OCI-LY1 (cell line): Measurements from ENCODE around the gene NELFA.
"Not testable (repeated sequence)": the region's sequence is repeated elsewhere in the genome, so short reads cannot be mapped to it uniquely, and the experiment has no call there.

ENCODE experiments used
- H2AFZ ChIP-seq: fragments of 200-600 bp; sonication (generic), shearing (Covaris generic); 2 replicates; pipeline ENCODE4 v1.6.0; 2014; ENCODE audit warnings: antibody characterized with exemption, mild to moderate bottlenecking, low read length
- H3F3A ChIP-seq: fragments of 200-600 bp; sonication (generic), shearing (Covaris generic); 2 replicates; pipeline ENCODE4 v1.6.0; 2014; ENCODE audit warnings: mild to moderate bottlenecking, antibody characterized with exemption, low read length, moderate library complexity; ENCODE audit not compliant: insufficient read depth
- H3K27ac ChIP-seq: fragments of 200-600 bp; sonication (generic); 2 replicates; pipeline ENCODE4 v1.5.1; 2014; ENCODE audit warnings: low read length, mixed run types, mild to moderate bottlenecking, low read depth; ENCODE audit not compliant: poor library complexity, severe bottlenecking
- H3K27me3 ChIP-seq: fragments of 200-600 bp; sonication (generic); 2 replicates; pipeline ENCODE4 v1.6.0; 2014; ENCODE audit warnings: antibody characterized with exemption, mild to moderate bottlenecking, low read length, moderate library complexity; ENCODE audit not compliant: insufficient read depth
- H3K36me3 ChIP-seq: fragments of 200-600 bp; sonication (generic); 2 replicates; pipeline ENCODE4 v1.6.1; 2014; ENCODE audit warnings: mild to moderate bottlenecking, antibody characterized with exemption, low read length, moderate library complexity, mixed read lengths; ENCODE audit not compliant: insufficient read depth
- H3K4me1 ChIP-seq: fragments of 200-600 bp; sonication (generic); 2 replicates; pipeline ENCODE4 v1.5.1; 2014; ENCODE audit warnings: mild to moderate bottlenecking, low read length, moderate library complexity; ENCODE audit not compliant: insufficient read depth, severe bottlenecking
- H3K4me2 ChIP-seq: fragments of 200-600 bp; sonication (generic), shearing (Covaris generic); 2 replicates; pipeline ENCODE4 v1.6.1; 2014; ENCODE audit warnings: low read length
- H3K4me3 ChIP-seq: fragments of 200-600 bp; sonication (generic); 2 replicates; pipeline ENCODE4 v1.5.1; 2014; ENCODE audit warnings: low read length, low read depth, mild to moderate bottlenecking, mixed read lengths; ENCODE audit not compliant: poor library complexity, severe bottlenecking
- H3K79me2 ChIP-seq: fragments of 200-600 bp; shearing (Covaris generic); 2 replicates; pipeline ENCODE4 v1.6.1; 2016; ENCODE audit warnings: mixed run types, low read length, mixed read lengths; ENCODE audit not compliant: insufficient read depth
- H3K9ac ChIP-seq: fragments of 200-600 bp; sonication (generic), shearing (Covaris generic); 2 replicates; pipeline ENCODE4 v1.6.1; 2014; ENCODE audit warnings: mild to moderate bottlenecking, low read length, mixed read lengths
- H3K9me2 ChIP-seq: fragments of 200-600 bp; sonication (generic), shearing (Covaris generic); 2 replicates; pipeline ENCODE4 v1.6.1; 2014; ENCODE audit warnings: low read depth, mild to moderate bottlenecking, low read length, mixed read lengths
- H3K9me3 ChIP-seq: fragments of 200-600 bp; shearing (Covaris generic); 2 replicates; pipeline ENCODE4 v1.6.1; 2014; ENCODE audit warnings: low read length, mixed read lengths
- H4K20me1 ChIP-seq: fragments of 200-600 bp; sonication (generic), shearing (Covaris generic); 2 replicates; pipeline ENCODE4 v1.6.0; 2016; ENCODE audit warnings: mild to moderate bottlenecking, low read length; ENCODE audit not compliant: insufficient read depth
- EZH2 ChIP-seq: fragments of 200-600 bp; sonication (generic), shearing (Covaris generic); IDR thresholded peaks from 2 replicates; pipeline ENCODE4 v1.8.0; 2017; ENCODE audit warnings: borderline replicate concordance, mixed run types, mild to moderate bottlenecking, antibody characterized with exemption, low read length, moderate library complexity, mixed read lengths
- TF ChIP-seq, protein P1 (sequence below): fragments of 200-600 bp; sonication (generic), shearing (Covaris generic); IDR thresholded peaks from 2 replicates; pipeline ENCODE4 v1.5.1; 2017; ENCODE audit warnings: mild to moderate bottlenecking, antibody characterized with exemption, low read length, moderate library complexity, mixed read lengths

Gene NELFA

DNA sequence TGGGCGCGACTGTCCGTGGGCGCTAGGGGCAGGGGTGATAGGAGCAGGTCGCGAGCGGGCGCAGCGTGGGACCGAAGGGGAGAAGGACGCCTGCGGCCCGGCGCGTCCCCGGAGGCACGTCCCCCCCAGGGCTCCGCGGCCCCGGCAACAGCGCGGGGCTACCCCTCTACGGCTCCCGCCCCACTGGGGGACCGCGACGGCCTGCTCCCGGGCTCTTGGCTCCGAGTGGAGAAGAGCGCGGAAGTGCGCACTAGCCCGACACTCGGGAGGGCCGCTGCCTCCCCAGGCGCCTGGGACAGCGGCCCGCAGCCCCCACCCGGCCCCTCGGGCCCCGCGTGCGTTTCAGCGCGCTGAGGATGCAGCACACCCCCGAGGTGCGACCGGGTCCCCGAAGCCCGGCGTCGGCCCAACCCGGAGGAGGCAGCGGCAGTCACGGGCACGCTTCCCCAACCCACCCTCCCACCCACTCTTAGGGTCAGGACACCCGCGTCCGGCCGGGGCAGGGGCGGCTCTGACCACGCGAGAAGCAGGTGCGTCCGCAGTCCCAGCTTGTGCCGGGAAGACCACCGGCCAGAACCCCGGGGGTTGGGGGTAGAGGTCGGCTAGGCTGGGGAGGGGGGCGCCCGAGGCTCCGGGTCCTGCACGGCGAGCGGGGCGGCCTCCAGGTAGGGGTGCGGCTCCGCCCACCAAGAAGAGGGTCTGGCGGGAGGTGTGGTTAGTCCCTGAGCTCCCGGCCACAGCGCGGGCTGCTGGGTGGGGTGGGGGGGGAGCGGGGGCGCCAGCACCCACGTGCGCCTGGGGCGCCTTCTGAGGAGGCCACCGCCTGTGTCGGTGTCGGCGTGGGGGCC, 31.8 kb upstream of the NELFA start:
- no peaks in the 10 kb centered on the region for H3K79me2 ChIP-seq
- H3F3A ChIP-seq = no peaks in the 10 kb centered on the region
- H3K36me3 ChIP-seq = no peaks in the 10 kb centered on the region
- H3K27ac ChIP-seq = no peak overlapping the region
- no peak overlapping the region for H2AFZ ChIP-seq
- no peaks in the 10 kb centered on the region for H4K20me1 ChIP-seq
- no peak overlapping the region for H3K4me3 ChIP-seq
- H3K9ac ChIP-seq = no peak overlapping the region
- no peak overlapping the region for H3K4me2 ChIP-seq
- H3K4me1 ChIP-seq = no peaks in the 10 kb centered on the region
- TF ChIP-seq, protein P1, sequence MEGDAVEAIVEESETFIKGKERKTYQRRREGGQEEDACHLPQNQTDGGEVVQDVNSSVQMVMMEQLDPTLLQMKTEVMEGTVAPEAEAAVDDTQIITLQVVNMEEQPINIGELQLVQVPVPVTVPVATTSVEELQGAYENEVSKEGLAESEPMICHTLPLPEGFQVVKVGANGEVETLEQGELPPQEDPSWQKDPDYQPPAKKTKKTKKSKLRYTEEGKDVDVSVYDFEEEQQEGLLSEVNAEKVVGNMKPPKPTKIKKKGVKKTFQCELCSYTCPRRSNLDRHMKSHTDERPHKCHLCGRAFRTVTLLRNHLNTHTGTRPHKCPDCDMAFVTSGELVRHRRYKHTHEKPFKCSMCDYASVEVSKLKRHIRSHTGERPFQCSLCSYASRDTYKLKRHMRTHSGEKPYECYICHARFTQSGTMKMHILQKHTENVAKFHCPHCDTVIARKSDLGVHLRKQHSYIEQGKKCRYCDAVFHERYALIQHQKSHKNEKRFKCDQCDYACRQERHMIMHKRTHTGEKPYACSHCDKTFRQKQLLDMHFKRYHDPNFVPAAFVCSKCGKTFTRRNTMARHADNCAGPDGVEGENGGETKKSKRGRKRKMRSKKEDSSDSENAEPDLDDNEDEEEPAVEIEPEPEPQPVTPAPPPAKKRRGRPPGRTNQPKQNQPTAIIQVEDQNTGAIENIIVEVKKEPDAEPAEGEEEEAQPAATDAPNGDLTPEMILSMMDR = no peak
- no peak for TF ChIP-seq EZH2
- H3K9me2 ChIP-seq = no peaks in the 10 kb centered on the region
- H3K9me3 ChIP-seq = no peaks in the 10 kb centered on the region
- H3K27me3 ChIP-seq = no peaks in the 10 kb centered on the region; the same call in 1 of the 2 replicates

DNA sequence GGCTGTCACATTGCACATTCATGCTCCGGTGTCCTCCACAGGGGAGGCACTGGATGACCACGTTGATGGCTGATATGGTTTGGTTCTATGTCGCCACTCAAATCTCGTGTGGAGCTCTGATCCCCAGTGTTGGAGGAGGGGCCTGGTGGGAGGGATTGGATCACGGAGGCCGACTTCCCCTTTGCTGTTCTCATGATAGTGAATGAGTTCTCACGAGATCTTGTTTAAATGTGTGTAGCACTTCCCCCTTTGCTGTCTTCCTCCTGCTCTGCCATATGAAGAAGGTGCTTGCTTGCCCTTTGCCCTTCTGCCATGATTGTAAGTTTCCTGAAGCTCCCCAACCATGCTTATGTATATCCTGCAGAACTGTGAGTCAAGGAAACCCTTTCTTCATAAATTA, 28.1 kb upstream of the NELFA start:
- Histone ChIP-seq H4K20me1 (no peaks in the 10 kb centered on the region), H3K27ac (no peak overlapping the region), H3K9ac (no peak overlapping the region), H3K9me2 (no peaks in the 10 kb centered on the region), H3F3A (no peaks in the 10 kb centered on the region), H3K9me3 (no peaks in the 10 kb centered on the region), H3K4me3 (no peak overlapping the region), H2AFZ (no peak overlapping the region), H3K27me3 (no peaks in the 10 kb centered on the region; the same call in 1 of the 2 replicates), H3K79me2 (no peaks in the 10 kb centered on the region), H3K4me2 (no peak overlapping the region), H3K4me1 (no peaks in the 10 kb centered on the region), H3K36me3 (no peaks in the 10 kb centered on the region)
- no peak for TF ChIP-seq EZH2
- TF ChIP-seq, protein P1 = no peak

DNA sequence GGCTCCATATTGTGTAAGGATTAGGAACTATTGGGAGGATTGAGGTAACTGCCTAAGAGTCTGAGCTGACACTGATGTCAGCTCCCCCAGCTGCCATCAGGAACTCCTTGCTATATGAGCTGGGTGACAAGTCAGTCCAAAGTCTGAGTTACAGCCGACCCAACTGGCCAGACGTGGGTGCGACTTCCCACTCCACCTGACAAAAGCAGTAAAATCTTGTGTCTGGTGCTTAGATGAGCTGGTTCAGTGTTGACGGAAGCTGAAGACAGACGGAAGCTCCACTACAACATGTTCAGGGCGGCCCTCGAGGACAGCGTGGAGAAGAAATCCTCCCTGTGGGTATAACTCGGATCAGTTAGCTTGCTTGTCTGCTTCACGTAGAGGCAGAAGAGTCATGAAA, 27.6 kb upstream of the NELFA start:
- Histone ChIP-seq H3K4me3 (no peak overlapping the region), H3K9me3 (no peaks in the 10 kb centered on the region), H3K9me2 (no peaks in the 10 kb centered on the region), H3K4me2 (no peak overlapping the region), H3K79me2 (no peaks in the 10 kb centered on the region), H3K27ac (no peak overlapping the region), H3K36me3 (no peaks in the 10 kb centered on the region), H3F3A (no peaks in the 10 kb centered on the region), H3K27me3 (no peaks in the 10 kb centered on the region; the same call in 1 of the 2 replicates), H4K20me1 (no peaks in the 10 kb centered on the region), H2AFZ (no peak overlapping the region), H3K4me1 (no peaks in the 10 kb centered on the region), H3K9ac (no peak overlapping the region)
- TF ChIP-seq, protein P1 = no peak
- no peak for TF ChIP-seq EZH2

DNA sequence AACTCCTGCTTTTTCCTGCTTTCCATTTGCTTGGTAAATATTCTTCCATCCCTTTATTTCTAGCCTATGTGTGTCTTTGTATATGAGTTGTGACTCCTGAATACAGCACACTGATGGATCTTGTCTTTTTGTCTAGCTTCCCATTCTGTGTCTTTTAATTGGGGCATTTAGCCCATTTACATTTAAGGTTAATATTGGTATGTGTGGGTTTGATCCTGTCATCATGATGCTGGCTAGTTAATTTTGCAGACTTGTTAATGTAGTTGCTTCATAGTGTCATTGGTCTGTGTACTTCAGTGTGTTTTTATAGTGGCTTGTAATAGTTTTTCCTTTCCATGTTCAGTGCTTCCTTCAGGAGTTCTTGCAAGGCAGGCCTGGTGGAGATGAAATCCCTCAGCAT, 22.4 kb upstream of the NELFA start:
- H3F3A ChIP-seq, H3K36me3 ChIP-seq, H3K4me1 ChIP-seq, H3K79me2 ChIP-seq, H3K4me3 ChIP-seq, H3K9me3 ChIP-seq, H4K20me1 ChIP-seq, H2AFZ ChIP-seq, H3K27me3 ChIP-seq, H3K4me2 ChIP-seq, H3K9ac ChIP-seq, H3K27ac ChIP-seq, H3K9me2 ChIP-seq: not testable (repeated sequence)

DNA sequence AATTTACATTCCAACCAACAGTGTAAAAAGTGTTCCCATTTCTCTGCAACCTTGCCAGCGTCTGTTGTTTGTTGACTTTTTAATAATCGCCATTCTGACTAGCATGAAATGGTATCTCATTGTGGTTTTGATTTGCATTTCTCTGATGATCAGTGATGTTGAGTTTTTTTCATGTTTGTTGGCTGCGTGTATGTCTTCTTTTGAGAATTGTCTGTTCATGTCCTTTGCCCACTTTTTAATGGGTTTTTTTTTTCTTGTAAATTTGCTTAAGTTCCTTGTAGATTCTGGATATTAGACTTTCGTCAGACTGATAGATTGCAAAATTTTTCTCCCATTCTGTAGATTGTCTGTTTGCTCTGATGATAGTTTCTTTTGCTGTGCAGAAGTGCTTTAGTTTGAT, 18.3 kb upstream of the NELFA start:
- H3K79me2 ChIP-seq, H3K4me2 ChIP-seq, H3K9me3 ChIP-seq, H3K9ac ChIP-seq, H3K4me3 ChIP-seq, H3K36me3 ChIP-seq, H3F3A ChIP-seq, H2AFZ ChIP-seq, H3K27me3 ChIP-seq, H3K9me2 ChIP-seq, H3K4me1 ChIP-seq, H4K20me1 ChIP-seq, H3K27ac ChIP-seq: not testable (repeated sequence)
